Measurements from ENCODE around the gene GALNT2. TPM values are rescaled to one million over a fixed set of nuclear protein-coding genes. Genes with fewer than 3 reads are reported as not detected.
A peak's percentile ranks its signal among the peaks of the same experiment; 100 is the strongest.

Gene GALNT2
- total and polyA plus RNA-seq, 2 of the 13 experiments (the other 11 are each of a cell fraction or from before 2014, with no cell fraction given), result 39.3 to 39.6 TPM

DNA sequence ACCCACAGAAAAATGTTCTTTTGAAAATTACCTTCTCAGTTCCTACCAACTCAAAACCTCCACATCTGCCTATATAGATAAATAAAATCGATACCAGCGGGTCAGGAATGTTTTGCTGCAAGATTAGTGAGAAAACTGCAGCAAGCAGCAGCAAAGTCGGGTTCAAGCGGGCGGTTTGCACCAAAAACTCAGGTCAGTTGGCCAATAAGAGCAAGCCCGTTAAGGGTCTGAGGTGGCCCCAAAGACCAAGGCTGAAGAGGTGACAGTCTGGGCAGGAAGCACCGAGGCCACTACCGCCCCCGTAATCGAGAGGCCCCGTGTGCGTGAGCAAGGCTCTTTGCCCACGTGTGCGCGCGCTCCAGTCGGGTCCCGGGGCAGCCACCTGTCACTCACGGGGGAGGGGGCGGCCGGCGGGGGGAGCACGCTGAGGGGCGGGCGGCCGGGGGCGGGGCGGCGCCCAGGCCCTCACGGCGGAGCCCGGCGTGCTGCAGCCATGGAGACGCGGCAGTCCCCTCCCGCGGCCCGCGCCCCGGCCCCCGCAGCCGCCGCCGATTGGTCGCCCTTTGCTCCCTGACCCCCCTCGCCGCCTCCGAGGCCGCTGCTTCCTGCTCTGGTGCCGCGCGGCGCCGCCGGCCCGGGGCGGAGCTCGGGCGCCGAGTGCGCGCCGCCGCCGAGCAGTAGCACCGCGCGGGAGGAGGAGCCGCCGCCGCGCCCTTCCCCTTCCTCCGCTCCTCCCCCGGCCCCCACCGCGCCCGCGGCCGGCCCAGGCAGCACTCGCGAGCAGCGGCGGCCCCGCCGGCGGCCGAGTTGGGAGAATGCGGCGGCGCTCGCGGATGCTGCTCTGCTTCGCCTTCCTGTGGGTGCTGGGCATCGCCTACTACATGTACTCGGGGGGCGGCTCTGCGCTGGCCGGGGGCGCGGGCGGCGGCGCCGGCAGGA, at the start of gene GALNT2 (continued):
- TF ChIP-seq ATF3 (CRISPR knock-in tag; IDR thresholded peaks at IDR 0.05), result no peak
- no peak for TF ChIP-seq CBX1 (IDR thresholded peaks at IDR 0.05; ENCODE audit: low read depth)
- no peak for TF ChIP-seq ZNF274 (CRISPR knock-in tag; IDR thresholded peaks at IDR 0.05)
- no peak for TF ChIP-seq NFATC3 (CRISPR knock-in tag; IDR thresholded peaks at IDR 0.05)
- TF ChIP-seq MAF1 (CRISPR knock-in tag; IDR thresholded peaks at IDR 0.05; ENCODE audit: borderline replicate concordance), result no peak
- no peak for TF ChIP-seq THAP7 (CRISPR knock-in tag; IDR thresholded peaks at IDR 0.05)
- TF ChIP-seq KAT8 (CRISPR knock-in tag; IDR thresholded peaks at IDR 0.05), result peak; percentile 18; the same call in 1 of the 2 replicates
- TF ChIP-seq RORA (CRISPR knock-in tag; IDR thresholded peaks at IDR 0.05), result no peak
- no peak for TF ChIP-seq SMARCC2 (IDR thresholded peaks at IDR 0.05)
- TF ChIP-seq NR1H2 (CRISPR knock-in tag; IDR thresholded peaks at IDR 0.05; ENCODE audit: borderline replicate concordance, low read depth), result no peak
- no peak for TF ChIP-seq ZNF432 (CRISPR knock-in tag; IDR thresholded peaks at IDR 0.05; ENCODE audit: borderline replicate concordance)
- no peak for TF ChIP-seq MYNN (CRISPR knock-in tag; IDR thresholded peaks at IDR 0.05; ENCODE audit: low read depth)
- no peak for TF ChIP-seq ZXDC (CRISPR knock-in tag; IDR thresholded peaks at IDR 0.05)
- 0 out of 2 replicates have a peak, but pooled peaks have one; percentile 29 for TF ChIP-seq ZNF430 (CRISPR knock-in tag; IDR thresholded peaks at IDR 0.05)
- TF ChIP-seq ZNF362 (CRISPR knock-in tag; IDR thresholded peaks at IDR 0.05; ENCODE audit: borderline replicate concordance), result no peak
- TF ChIP-seq RFXAP (CRISPR knock-in tag; IDR thresholded peaks at IDR 0.05; ENCODE audit: borderline replicate concordance), result no peak
- TF ChIP-seq ZNF839 (CRISPR knock-in tag; IDR thresholded peaks at IDR 0.05; ENCODE audit: borderline replicate concordance), result no peak
- TF ChIP-seq, protein P1, sequence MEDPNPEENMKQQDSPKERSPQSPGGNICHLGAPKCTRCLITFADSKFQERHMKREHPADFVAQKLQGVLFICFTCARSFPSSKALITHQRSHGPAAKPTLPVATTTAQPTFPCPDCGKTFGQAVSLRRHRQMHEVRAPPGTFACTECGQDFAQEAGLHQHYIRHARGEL (CRISPR knock-in tag; IDR thresholded peaks at IDR 0.05), result no peak
- no peak for TF ChIP-seq ZNF879 (CRISPR knock-in tag; IDR thresholded peaks at IDR 0.05)
- no peak for TF ChIP-seq GTF2F1 (IDR thresholded peaks at IDR 0.05; ENCODE audit: low read length)
- no peak for TF ChIP-seq SP2 (CRISPR knock-in tag; IDR thresholded peaks at IDR 0.05)
- TF ChIP-seq MIER2 (CRISPR knock-in tag; IDR thresholded peaks at IDR 0.05), result no peak
- 0 out of 2 replicates have a peak, but pooled peaks have one; percentile 26 for TF ChIP-seq ZBTB26 (CRISPR knock-in tag; IDR thresholded peaks at IDR 0.05; ENCODE audit: borderline replicate concordance)

Data from HepG2 (cell line).